HFFc6 (cell line): Measurements from ENCODE around the gene ARG2. TPM values are rescaled to one million over a fixed set of nuclear protein-coding genes. Genes with fewer than 3 reads are reported as not detected.

Experiments
- DNase-seq: peaks from one replicate; pipeline ENCODE4 v3.0.0-alpha.2; 2018
- H3K27ac Mint-ChIP-seq: 2 replicates; pipeline ENCODE4 v1.8.0; 2020; ENCODE audit warnings: mild to moderate bottlenecking, mixed read lengths
- H3K27me3 Mint-ChIP-seq: 2 replicates; pipeline ENCODE4 v1.8.0; 2021; ENCODE audit warnings: mild to moderate bottlenecking, moderate library complexity, mixed read lengths; ENCODE audit not compliant: insufficient read depth
- H3K36me3 Mint-ChIP-seq: 2 replicates; pipeline ENCODE4 v1.8.0; 2021; ENCODE audit warnings: low read depth, mixed read lengths
- H3K4me1 Mint-ChIP-seq: 2 replicates; pipeline ENCODE4 v1.8.0; 2020; ENCODE audit warnings: low read depth, mixed read lengths
- H3K4me3 Mint-ChIP-seq: 2 replicates; pipeline ENCODE4 v1.8.0; 2020; ENCODE audit warnings: mild to moderate bottlenecking, moderate library complexity, mixed read lengths
- H3K9me3 Mint-ChIP-seq: 2 replicates; pipeline ENCODE4 v1.8.0; 2020; ENCODE audit warnings: mild to moderate bottlenecking, mixed read lengths
- CTCF ChIP-seq: fragments of 200-600 bp; sonication (generic); IDR thresholded peaks from 2 replicates; pipeline ENCODE4 v1.5.0; 2021; ENCODE audit warnings: antibody characterized with exemption, mild to moderate bottlenecking
- total RNA-seq, 6 experiments: library from RNA; stranded (reverse); fragmentation: NEBNext Ultra II Directional; extraction: Animal tissue kit (Norgen Biotek cat#: 25700); gene quantifications; 2 replicates in 1 of 6; 3 replicates in 5 of 6; pipeline ENCODE4 v1.2.3, GENCODE V29; 2021

Gene ARG2
- total RNA-seq, 6 experiments from 2014 or later: 1.4 to 2.2 (median 1.9) TPM

GRCh38 chr14:67581643-67582042 lies 38.1 kb upstream of the ARG2 start:
- no peak for TF ChIP-seq CTCF
- no peaks in the 10 kb centered on the region for H3K9me3 Mint-ChIP-seq
- no peaks in the 10 kb centered on the region for H3K36me3 Mint-ChIP-seq
- H3K27me3 Mint-ChIP-seq: peaks cover 11% of the 10 kb centered on the region
- DNase-seq: no peak
- H3K4me3 Mint-ChIP-seq: no peak overlapping the region
- H3K4me1 Mint-ChIP-seq: peaks cover 7% of the 10 kb centered on the region; the same call in 1 of the 2 replicates
- no peak overlapping the region for H3K27ac Mint-ChIP-seq

GRCh38 chr14:67582061-67582460 lies 37.7 kb upstream of the ARG2 start:
- Mint-ChIP-seq H3K27me3 (peaks cover 11% of the 10 kb centered on the region), H3K27ac (no peak overlapping the region), H3K9me3 (no peaks in the 10 kb centered on the region), H3K4me3 (no peak overlapping the region), H3K4me1 (peaks cover 7% of the 10 kb centered on the region; the same call in 1 of the 2 replicates), H3K36me3 (no peaks in the 10 kb centered on the region)
- no peak; the same call in 1 of the 2 replicates for TF ChIP-seq CTCF
- DNase-seq: no peak

GRCh38 chr14:67583711-67584644 lies 35.7 kb upstream of the ARG2 start:
- no peaks in the 10 kb centered on the region for H3K9me3 Mint-ChIP-seq
- peak; percentile 43 for DNase-seq
- no peaks in the 10 kb centered on the region for H3K36me3 Mint-ChIP-seq
- H3K27ac Mint-ChIP-seq: no peak overlapping the region
- peak; percentile 88 for TF ChIP-seq CTCF
- peaks cover 7% of the 10 kb centered on the region; the same call in 1 of the 2 replicates for H3K4me1 Mint-ChIP-seq
- no peak overlapping the region for H3K4me3 Mint-ChIP-seq
- peaks cover 4% of the 10 kb centered on the region for H3K27me3 Mint-ChIP-seq

- DNase-seq: no peak
- TF ChIP-seq CTCF: no peak
- Mint-ChIP-seq H3K27ac (no peak overlapping the region), H3K36me3 (no peaks in the 10 kb centered on the region), H3K4me1 (peaks cover 7% of the 10 kb centered on the region; the same call in 1 of the 2 replicates), H3K9me3 (no peaks in the 10 kb centered on the region), H3K4me3 (no peak overlapping the region), H3K27me3 (peaks cover 4% of the 10 kb centered on the region)
These were observed 34.7 kb upstream of the ARG2 start for GRCh38 chr14:67584978-67585377.

GRCh38 chr14:67586369-67586768 lies 33.4 kb upstream of the ARG2 start:
- Mint-ChIP-seq H3K4me1 (peaks cover 7% of the 10 kb centered on the region; the same call in 1 of the 2 replicates), H3K27ac (no peak overlapping the region), H3K4me3 (no peak overlapping the region), H3K36me3 (no peaks in the 10 kb centered on the region), H3K9me3 (no peaks in the 10 kb centered on the region), H3K27me3 (peaks cover 5% of the 10 kb centered on the region)
- no peak for DNase-seq
- TF ChIP-seq CTCF: no peak
